ENCODE data around the gene NT5DC1.

NT5DC1 gene

DNA sequence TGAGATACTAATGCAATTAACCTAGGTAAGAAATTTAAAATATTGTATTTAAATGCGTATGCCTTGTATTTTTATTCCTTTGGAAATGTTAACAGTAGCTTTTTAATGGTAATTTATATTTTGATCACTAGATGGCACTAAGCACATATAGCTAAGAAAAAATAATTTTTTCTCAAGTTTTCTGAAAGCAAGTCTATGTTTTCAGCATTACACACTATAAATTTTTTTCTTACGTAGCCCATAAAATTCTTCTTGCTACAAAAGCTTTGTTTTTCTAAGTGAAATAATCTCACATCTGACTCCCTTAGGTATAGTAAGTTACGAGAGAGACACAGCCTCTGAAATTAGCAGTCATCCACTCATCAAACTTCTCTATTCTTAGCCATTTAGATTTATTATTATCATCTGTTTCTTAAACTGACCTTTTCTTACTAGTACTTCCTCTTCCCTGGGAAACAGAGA lies 117.5 kb downstream of the NT5DC1 start:
- no peak overlapping the region for H3K4me3 ChIP-seq (ENCODE audit: control insufficient read depth, low read depth, low read length)
- TF ChIP-seq, protein P1, sequence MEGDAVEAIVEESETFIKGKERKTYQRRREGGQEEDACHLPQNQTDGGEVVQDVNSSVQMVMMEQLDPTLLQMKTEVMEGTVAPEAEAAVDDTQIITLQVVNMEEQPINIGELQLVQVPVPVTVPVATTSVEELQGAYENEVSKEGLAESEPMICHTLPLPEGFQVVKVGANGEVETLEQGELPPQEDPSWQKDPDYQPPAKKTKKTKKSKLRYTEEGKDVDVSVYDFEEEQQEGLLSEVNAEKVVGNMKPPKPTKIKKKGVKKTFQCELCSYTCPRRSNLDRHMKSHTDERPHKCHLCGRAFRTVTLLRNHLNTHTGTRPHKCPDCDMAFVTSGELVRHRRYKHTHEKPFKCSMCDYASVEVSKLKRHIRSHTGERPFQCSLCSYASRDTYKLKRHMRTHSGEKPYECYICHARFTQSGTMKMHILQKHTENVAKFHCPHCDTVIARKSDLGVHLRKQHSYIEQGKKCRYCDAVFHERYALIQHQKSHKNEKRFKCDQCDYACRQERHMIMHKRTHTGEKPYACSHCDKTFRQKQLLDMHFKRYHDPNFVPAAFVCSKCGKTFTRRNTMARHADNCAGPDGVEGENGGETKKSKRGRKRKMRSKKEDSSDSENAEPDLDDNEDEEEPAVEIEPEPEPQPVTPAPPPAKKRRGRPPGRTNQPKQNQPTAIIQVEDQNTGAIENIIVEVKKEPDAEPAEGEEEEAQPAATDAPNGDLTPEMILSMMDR (IDR thresholded peaks at IDR 0.05; ENCODE audit: control insufficient read depth, insufficient read depth, low read depth, low read length, missing control alignments) = peak; percentile 27
- no peak for DNase-seq (ENCODE audit: low read depth)

DNA sequence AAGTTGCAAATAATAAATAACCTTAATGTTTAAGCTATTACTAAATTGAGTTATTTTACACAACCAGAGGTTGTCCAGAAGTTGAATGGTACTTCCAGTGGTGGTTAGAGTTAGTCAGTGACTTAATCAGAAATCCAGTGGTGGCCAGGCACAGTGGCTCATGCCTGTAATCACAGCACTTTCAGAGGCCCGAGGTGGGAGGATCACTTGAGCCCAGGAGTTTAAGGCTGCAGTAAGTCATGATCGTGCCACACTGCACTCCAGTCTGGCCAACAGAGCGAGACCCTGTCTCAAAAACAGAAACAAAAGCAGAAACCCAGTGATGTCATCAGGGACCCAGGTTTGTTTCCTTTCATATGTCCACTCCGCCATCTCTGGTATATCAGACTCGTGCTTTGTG lies 118.2 kb downstream of the NT5DC1 start:
- DNase-seq (ENCODE audit: low read depth) = no peak
- TF ChIP-seq, protein P1 (IDR thresholded peaks at IDR 0.05; ENCODE audit: control insufficient read depth, insufficient read depth, low read depth, low read length, missing control alignments) = no peak
- no peak overlapping the region for H3K4me3 ChIP-seq (ENCODE audit: control insufficient read depth, low read depth, low read length)

- H3K4me3 ChIP-seq (ENCODE audit: control insufficient read depth, low read depth, low read length) = no peak overlapping the region
- TF ChIP-seq, protein P1 (IDR thresholded peaks at IDR 0.05; ENCODE audit: control insufficient read depth, insufficient read depth, low read depth, low read length, missing control alignments) = no peak
- no peak for DNase-seq (ENCODE audit: low read depth)
These were observed 120.4 kb downstream of the NT5DC1 start for GRCh38 chr6:116221067-116221466.

GRCh38 chr6:116221911-116222310 lies 121.3 kb downstream of the NT5DC1 start:
- TF ChIP-seq, protein P1 (IDR thresholded peaks at IDR 0.05; ENCODE audit: control insufficient read depth, insufficient read depth, low read depth, low read length, missing control alignments) = no peak
- H3K4me3 ChIP-seq (ENCODE audit: control insufficient read depth, low read depth, low read length) = no peak overlapping the region
- DNase-seq (ENCODE audit: low read depth) = no peak

- TF ChIP-seq, protein P1 (IDR thresholded peaks at IDR 0.05; ENCODE audit: control insufficient read depth, insufficient read depth, low read depth, low read length, missing control alignments) = no peak
- no peak for DNase-seq (ENCODE audit: low read depth)
- no peak overlapping the region for H3K4me3 ChIP-seq (ENCODE audit: control insufficient read depth, low read depth, low read length)
These were observed 122.7 kb downstream of the NT5DC1 start for GRCh38 chr6:116223355-116223754.

- H3K4me3 ChIP-seq (ENCODE audit: control insufficient read depth, low read depth, low read length) = peak overlapping the region; percentile 44
- TF ChIP-seq, protein P1 (IDR thresholded peaks at IDR 0.05; ENCODE audit: control insufficient read depth, insufficient read depth, low read depth, low read length, missing control alignments) = no peak
- peak; percentile 82 for DNase-seq (ENCODE audit: low read depth)
These were observed 128.7 kb downstream of the NT5DC1 start for GRCh38 chr6:116229287-116229913.

Measured in AG09309 (cell line).